CD4-positive, alpha-beta T cell treated with Interleukin-21 for 1 hour (primary cell): ENCODE data around the gene KRTAP10-8.
A peak's percentile ranks its signal among the peaks of the same experiment; 100 is the strongest.
"Not testable (repeated sequence)": the region's sequence is repeated elsewhere in the genome, so short reads cannot be mapped to it uniquely, and the experiment has no call there.

Experiments used
- DNase-seq: peaks from one replicate; pipeline ENCODE4 v3.0.0-alpha.2; 2020

The KRTAP10-8 gene

DNA sequence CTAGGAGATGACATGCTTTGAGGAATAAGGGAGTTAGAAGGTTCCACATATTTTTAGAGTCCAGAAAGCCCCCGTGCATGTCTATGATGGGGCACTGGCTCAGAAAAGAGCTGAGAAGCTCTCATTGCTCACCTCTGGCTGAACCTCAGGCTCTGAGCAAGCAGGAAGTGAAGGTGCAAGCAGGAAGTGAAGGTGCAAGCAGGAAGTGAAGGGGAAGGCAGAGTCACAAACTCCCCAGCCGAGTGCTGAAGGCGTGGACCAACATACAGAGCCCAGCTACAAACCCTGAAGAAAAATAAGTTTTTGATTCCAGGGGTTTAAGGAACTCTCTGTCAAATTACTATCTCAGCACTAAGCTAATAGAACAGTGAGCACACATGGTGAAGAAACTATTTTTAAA, 7.0 kb downstream of the KRTAP10-8 start:
- peak; percentile 76 for DNase-seq

GRCh38 chr21:44619886-44620285, 8.0 kb downstream of the KRTAP10-8 start:
- DNase-seq, result no peak

GRCh38 chr21:44623575-44623974, 11.7 kb downstream of the KRTAP10-8 start:
- DNase-seq, result no peak

- no peak for DNase-seq
These were observed 13.9 kb downstream of the KRTAP10-8 start for GRCh38 chr21:44625756-44626155.

DNA sequence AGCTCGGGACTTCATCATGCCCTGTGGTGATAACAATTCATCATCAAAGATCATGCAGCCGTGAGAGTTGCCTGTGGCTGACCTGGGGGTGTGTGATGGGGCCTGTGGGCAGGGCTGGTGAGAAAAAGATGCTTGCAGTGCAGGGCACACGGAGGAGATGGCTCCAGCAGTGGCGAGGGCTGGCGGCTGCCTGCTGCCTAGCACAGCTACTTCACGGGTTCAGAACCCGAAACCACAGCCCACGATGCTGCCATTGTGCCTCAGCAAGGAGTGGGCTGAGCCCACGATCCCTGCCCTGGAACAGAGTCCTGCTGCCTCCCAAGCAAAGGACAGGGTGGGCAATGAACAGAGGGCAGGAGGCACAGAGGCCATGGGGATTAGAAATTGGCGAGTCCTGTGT, 14.4 kb downstream of the KRTAP10-8 start:
- peak; percentile 42 for DNase-seq

- DNase-seq, result no peak
These were observed 14.8 kb downstream of the KRTAP10-8 start, which contains the start of gene KRTAP10-9 for GRCh38 chr21:44626673-44627143. TSS of gene KRTAP10-9 (plus strand) at chr21:44627093. CDS start at chr21:44627172, 79 bp downstream.

- DNase-seq, result not testable (repeated sequence)
These were observed 15.4 kb downstream of the KRTAP10-8 start for GRCh38 chr21:44627181-44627822.

GRCh38 chr21:44627831-44628233, 16.0 kb downstream of the KRTAP10-8 start:
- not testable (repeated sequence) for DNase-seq

GRCh38 chr21:44628707-44629391, 17.0 kb downstream of the KRTAP10-8 start:
- no peak for DNase-seq

DNA sequence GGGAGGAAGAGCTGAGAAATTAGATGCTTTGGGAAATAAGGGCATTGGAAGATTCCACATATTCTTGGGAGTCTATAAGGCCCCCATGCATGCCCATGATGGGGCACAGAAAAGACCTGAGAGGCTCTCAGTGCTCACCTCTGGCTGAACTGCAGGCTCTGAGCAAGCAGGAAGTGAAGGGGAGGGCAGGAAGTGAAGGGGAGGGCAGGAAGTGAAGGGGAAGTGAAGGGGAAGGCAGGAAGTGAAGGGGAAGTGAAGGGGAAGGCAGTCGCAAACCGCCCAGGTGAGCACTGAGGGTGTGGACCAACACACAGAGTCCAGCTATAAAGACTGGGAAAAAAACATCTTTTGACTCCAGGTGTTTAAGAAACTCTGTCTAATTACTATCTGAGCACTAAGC, 18.6 kb downstream of the KRTAP10-8 start:
- DNase-seq, result peak; percentile 21

GRCh38 chr21:44632067-44632466, 20.2 kb downstream of the KRTAP10-8 start:
- no peak for DNase-seq

GRCh38 chr21:44636209-44637017, 24.5 kb downstream of the KRTAP10-8 start:
- DNase-seq, result no peak

- no peak for DNase-seq
These were observed 25.4 kb downstream of the KRTAP10-8 start, which contains the start of gene KRTAP10-10 for GRCh38 chr21:44637018-44637850. TSS of gene KRTAP10-10 (plus strand) at chr21:44637356. CDS start at chr21:44637418, 62 bp downstream.

- not testable (repeated sequence) for DNase-seq
These were observed 26.0 kb downstream of the KRTAP10-8 start for GRCh38 chr21:44637851-44638348.

DNA sequence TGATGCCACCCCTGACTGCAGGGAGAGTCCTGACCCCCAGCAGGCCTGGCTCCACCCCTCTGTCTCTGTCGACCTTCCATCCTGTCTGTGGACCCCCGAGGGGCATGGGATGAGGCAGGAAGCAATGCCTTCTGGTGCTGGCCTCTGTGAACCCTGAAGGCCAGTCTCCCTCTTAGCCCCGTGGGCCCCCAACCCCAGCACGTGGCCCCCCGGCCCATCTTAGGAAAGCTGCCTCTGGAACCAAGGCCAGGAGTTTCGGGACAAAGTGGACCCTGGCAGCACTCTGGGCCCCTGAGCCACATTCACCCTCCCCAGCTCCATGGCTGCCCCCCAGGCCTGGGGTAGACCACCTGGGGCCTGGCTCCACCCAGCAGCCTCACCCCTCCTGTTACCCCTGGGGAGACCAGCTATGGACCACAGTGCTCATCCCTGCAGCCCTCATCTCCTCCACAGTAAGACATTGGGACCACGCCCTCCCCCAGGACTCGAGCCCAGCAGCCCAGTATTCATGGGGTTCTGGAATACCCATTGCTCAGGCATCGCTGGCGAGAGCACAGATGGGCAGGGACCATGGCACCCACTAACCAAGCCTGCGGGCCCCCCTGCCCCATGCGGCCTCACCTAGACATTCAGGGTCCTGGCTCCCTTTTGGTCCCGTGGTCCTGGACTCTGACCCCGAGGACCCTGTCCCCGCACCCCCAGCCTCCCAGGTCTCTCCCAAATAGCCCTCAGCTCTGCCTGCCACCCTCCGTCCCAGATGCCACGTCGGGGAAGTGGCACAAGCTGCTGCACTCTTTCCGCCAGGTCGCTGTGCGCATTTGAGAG, 26.8 kb downstream of the KRTAP10-8 start:
- not testable (repeated sequence) for DNase-seq

- DNase-seq, result no peak
These were observed 27.4 kb downstream of the KRTAP10-8 start for GRCh38 chr21:44639331-44639655.

DNA sequence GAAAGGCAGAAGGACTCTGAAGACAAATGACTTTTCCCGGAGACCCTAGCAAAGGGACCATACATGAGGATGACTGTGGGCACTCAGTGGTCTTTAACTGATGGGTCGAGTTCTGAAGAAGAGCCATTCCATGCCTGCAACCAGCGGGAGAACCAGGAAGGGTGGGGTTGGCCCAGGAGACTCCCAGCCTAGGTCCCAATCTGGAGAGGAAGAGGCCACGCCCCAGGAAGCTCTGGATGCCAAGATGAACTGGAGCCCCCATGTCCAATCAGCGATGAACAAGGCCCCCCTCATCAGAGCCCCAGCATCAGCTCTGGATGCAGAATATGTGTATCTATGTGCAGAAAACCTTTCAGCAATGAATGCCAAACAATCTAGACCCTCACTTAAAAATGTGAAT, 28.9 kb downstream of the KRTAP10-8 start:
- no peak for DNase-seq

DNA sequence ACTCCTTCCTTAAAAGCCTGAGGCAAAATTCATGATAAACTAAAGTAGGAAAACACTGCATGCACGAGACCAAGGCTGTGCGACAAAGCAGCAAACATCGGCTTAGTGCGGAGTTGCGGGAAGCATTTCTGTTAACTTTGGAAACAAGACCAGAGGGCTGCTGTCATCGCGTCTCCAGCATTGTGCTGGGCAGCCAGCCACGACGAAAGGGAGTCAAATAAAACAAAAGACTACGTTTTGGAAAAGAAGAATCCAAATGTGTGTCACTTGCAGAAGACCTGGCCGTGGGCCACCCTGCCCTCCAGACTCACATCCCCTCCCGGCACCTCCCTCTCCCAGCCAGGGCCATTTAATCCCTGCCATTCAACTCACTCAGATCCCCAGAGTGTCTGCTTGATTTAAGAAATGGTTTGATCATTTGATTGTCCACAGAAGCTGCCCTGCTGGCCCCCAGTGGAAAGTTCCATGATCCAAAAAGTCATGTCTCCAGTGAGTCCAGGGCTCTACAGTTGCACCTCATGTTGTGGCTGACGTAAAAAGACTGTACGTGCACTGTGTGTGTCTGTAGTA, 31.9 kb downstream of the KRTAP10-8 start:
- no peak for DNase-seq

- no peak for DNase-seq
These were observed 33.0 kb downstream of the KRTAP10-8 start for GRCh38 chr21:44644878-44645277.

DNA sequence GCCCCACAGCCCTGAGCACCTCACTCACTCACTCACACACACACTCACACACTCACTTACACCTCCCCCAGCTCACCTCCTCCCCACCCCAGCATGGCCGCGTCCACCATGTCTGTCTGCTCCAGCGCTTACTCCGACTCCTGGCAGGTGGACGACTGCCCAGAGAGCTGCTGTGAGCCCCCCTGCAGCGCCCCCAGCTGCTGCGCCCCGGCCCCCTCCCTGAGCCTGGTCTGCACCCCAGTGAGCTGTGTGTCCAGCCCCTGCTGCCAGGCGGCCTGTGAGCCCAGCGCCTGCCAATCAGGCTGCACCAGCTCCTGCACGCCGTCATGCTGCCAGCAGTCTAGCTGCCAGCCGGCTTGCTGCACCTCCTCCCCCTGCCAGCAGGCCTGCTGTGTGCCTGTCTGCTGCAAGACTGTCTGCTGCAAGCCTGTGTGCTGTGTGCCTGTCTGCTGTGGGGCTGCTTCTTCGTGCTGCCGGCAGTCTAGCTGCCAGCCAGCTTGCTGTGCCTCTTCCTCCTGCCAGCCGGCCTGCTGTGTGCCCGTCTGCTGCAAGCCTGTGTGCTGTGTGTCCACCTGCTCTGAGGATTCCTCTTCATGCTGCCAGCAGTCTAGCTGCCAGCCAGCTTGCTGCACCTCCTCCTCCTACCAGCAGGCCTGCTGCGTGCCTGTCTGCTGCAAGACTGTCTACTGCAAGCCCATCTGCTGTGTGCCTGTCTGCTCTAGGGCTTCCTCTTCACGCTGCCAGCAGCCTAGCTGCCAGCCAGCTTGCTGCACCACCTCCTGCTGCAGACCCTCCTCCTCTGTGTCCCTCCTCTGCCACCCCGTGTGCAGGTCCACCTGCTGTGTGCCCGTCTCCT, 34.7 kb downstream of the KRTAP10-8 start, which contains the start of gene KRTAP10-11:
TSS of gene KRTAP10-11 (plus strand) at position 49 of the 856 bp plus-strand sequence. CDS start at position 94, 45 bp downstream.
- DNase-seq, result not testable (repeated sequence)
